Keratinocyte (primary cell): ENCODE results near the gene CTDSPL2. TPM values are rescaled to one million over a fixed set of nuclear protein-coding genes. Genes with fewer than 3 reads are reported as not detected.

Experiments used
- DNase-seq: peaks from one replicate; pipeline ENCODE4 v3.0.0-alpha.2; 2011; ENCODE audit warnings: low read depth, missing footprints, low spot score
- FAIRE-seq: peaks from 2 replicates; lab custom pipeline; 2011; peaks lifted over from hg19 to GRCh38; lab: Jason Lieb, UNC
- H2AFZ ChIP-seq: 2 replicates; pipeline ENCODE4 v1.6.0; 2012; ENCODE audit warnings: low read length, control low read depth, inconsistent platforms; ENCODE audit not compliant: control insufficient read depth
- H3K27ac ChIP-seq: 2 replicates; pipeline ENCODE4 v1.5.1; 2011; ENCODE audit warnings: low read length; ENCODE audit not compliant: control insufficient read depth, insufficient read depth
- H3K27me3 ChIP-seq: 3 replicates; pipeline ENCODE4 v1.6.0; 2011; ENCODE audit warnings: low read length; ENCODE audit not compliant: control insufficient read depth, insufficient read depth; ENCODE audit errors: extremely low read depth
- H3K36me3 ChIP-seq, 2 experiments: 2 replicates in 1 of 2; 3 replicates in 1 of 2; pipeline ENCODE4 v1.5.1; 2011; ENCODE audit warnings: low read length in 2 of 2, mild to moderate bottlenecking in 1 of 2; ENCODE audit not compliant: control insufficient read depth in 2 of 2, insufficient read depth in 2 of 2; ENCODE audit errors: extremely low read depth in 1 of 2
- H3K4me1 ChIP-seq: 3 replicates; pipeline ENCODE4 v1.5.1; 2011; ENCODE audit warnings: low read length; ENCODE audit not compliant: control insufficient read depth, insufficient read depth; ENCODE audit errors: extremely low read depth
- H3K4me2 ChIP-seq: 3 replicates; pipeline ENCODE4 v1.6.0; 2011; ENCODE audit warnings: low read depth, low read length; ENCODE audit not compliant: control insufficient read depth, insufficient read depth; ENCODE audit errors: extremely low read depth
- H3K4me3 ChIP-seq, 3 experiments: fragments of 200-600 bp in 1 of 3; sonication (generic) in 1 of 3; 2 replicates in 2 of 3; 3 replicates in 1 of 3; pipeline ENCODE4 v1.5.1; 2011 to 2016; ENCODE audit warnings: low read length in 3 of 3, mild to moderate bottlenecking in 3 of 3, control low read depth in 2 of 3, inconsistent platforms in 1 of 3, low read depth in 1 of 3, mixed read lengths in 1 of 3, mixed run types in 1 of 3, moderate library complexity in 1 of 3; ENCODE audit not compliant: control insufficient read depth in 2 of 3, insufficient read depth in 2 of 3; ENCODE audit errors: extremely low read depth in 1 of 3
- H3K79me2 ChIP-seq: 2 replicates; pipeline ENCODE4 v1.6.0; 2012; ENCODE audit warnings: low read length; ENCODE audit not compliant: control insufficient read depth, insufficient read depth
- H3K9ac ChIP-seq: 3 replicates; pipeline ENCODE4 v1.6.0; 2011; ENCODE audit warnings: low read length; ENCODE audit not compliant: control insufficient read depth, insufficient read depth; ENCODE audit errors: extremely low read depth
- H3K9me1 ChIP-seq: 3 replicates; pipeline ENCODE4 v1.6.0; 2011; ENCODE audit warnings: low read length; ENCODE audit not compliant: control insufficient read depth, insufficient read depth; ENCODE audit errors: extremely low read depth
- H3K9me3 ChIP-seq: 2 replicates; pipeline ENCODE4 v1.5.1; 2012; ENCODE audit warnings: low read depth, low read length; ENCODE audit not compliant: control insufficient read depth
- H4K20me1 ChIP-seq: 3 replicates; pipeline ENCODE4 v1.6.0; 2011; ENCODE audit warnings: low read length; ENCODE audit not compliant: control insufficient read depth, insufficient read depth; ENCODE audit errors: extremely low read depth
- EZH2 ChIP-seq: IDR thresholded peaks from one replicate; pipeline ENCODE4 v1.6.1; 2012; ENCODE audit warnings: inconsistent platforms, mild to moderate bottlenecking, low read length, moderate library complexity
- dilution Hi-C: fragments of 300-500 bp; cut with MboI; formaldehyde crosslinking; loops from one replicate; pipeline ENCODE4 v1.7.0; 2020; ENCODE audit warnings: low sequenced_read_pairs; ENCODE audit not compliant: extremely low pct_ligation_motif_present
- polyA plus RNA-seq, 5 experiments: library from polyadenylated mRNA; depleted of rRNA in 3 of 5; stranded (reverse) in 3 of 5; stranded (forward) in 1 of 5; unstranded in 1 of 5; fragments of >200 nt; gene quantifications; 1 replicate in 1 of 5; 2 replicates in 3 of 5; 3 replicates in 1 of 5; pipeline versions ENCODE4 v1.2.1 to v1.2.3, GENCODE V29; 2011 to 2012; ENCODE audit warnings: missing spikeins in 2 of 5, low read depth in 1 of 5, low replicate concordance in 1 of 5
- TF ChIP-seq, protein P1 (sequence below), 3 experiments: IDR thresholded peaks in 1 of 3; conservative IDR thresholded peaks in 1 of 3; optimal IDR thresholded peaks in 1 of 3; 2 replicates in 2 of 3; 3 replicates in 1 of 3; pipeline versions ENCODE3 to v1.5.1; 2011; ENCODE audit warnings: low read length in 3 of 3, mild to moderate bottlenecking in 3 of 3, moderate library complexity in 2 of 3, control low read depth in 1 of 3, inconsistent platforms in 1 of 3; ENCODE audit not compliant: insufficient read depth in 2 of 3; ENCODE audit errors: extremely low read depth in 1 of 3

Gene CTDSPL2
- polyA plus RNA-seq, 1 donor (not counting 4 experiments of a cell fraction or from before 2014, with no cell fraction given), result 19.2 TPM

GRCh38 chr15:44536962-44537734 lies 109.7 kb downstream of the CTDSPL2 start, which contains the start of gene EIF3J:
TSS of gene EIF3J (plus strand) at chr15:44537147. CDS start at chr15:44537195, 48 bp downstream.
- no peak for FAIRE-seq
- Histone ChIP-seq H3K4me3 (peak within 1 kb of the TSS; percentile 77 to 89 (median 82)), H3K27ac (peak within 1 kb of the TSS; percentile 94), H3K36me3 (peaks cover 0 to 19% of the 10 kb centered on the region in 2 experiments), H3K9me1 (no peaks in the 10 kb centered on the region), H3K9me3 (no peaks in the 10 kb centered on the region), H3K9ac (peak within 1 kb of the TSS; percentile 97), H3K4me2 (peak within 1 kb of the TSS; percentile 99), H3K27me3 (no peaks in the 10 kb centered on the region), H3K4me1 (peaks cover 30% of the 10 kb centered on the region), H4K20me1 (peaks cover 10% of the 10 kb centered on the region), H3K79me2 (peaks cover 58% of the 10 kb centered on the region), H2AFZ (peak within 1 kb of the TSS; percentile 94)
- TF ChIP-seq EZH2, result no peak
- DNase-seq, result peak; percentile 78
- dilution Hi-C loops, result no loop called here

GRCh38 chr15:44537735-44538240 lies 110.4 kb downstream of the CTDSPL2 start:
- peak overlapping the region; percentile 97 for H3K9ac ChIP-seq
- H3K79me2 ChIP-seq, result peaks cover 64% of the 10 kb centered on the region
- H3K27ac ChIP-seq, result peak overlapping the region; percentile 94
- H3K4me1 ChIP-seq, result peaks cover 30% of the 10 kb centered on the region
- no peaks in the 10 kb centered on the region for H3K9me3 ChIP-seq
- H4K20me1 ChIP-seq, result peaks cover 10% of the 10 kb centered on the region
- peak overlapping the region; percentile 70 to 82 (median 77) for H3K4me3 ChIP-seq
- FAIRE-seq (no peak), DNase-seq (no peak)
- H3K27me3 ChIP-seq, result no peaks in the 10 kb centered on the region
- peak overlapping the region; percentile 81 for H3K4me2 ChIP-seq
- H3K36me3 ChIP-seq, result peaks cover 0 to 19% of the 10 kb centered on the region in 2 experiments
- TF ChIP-seq, protein P1, sequence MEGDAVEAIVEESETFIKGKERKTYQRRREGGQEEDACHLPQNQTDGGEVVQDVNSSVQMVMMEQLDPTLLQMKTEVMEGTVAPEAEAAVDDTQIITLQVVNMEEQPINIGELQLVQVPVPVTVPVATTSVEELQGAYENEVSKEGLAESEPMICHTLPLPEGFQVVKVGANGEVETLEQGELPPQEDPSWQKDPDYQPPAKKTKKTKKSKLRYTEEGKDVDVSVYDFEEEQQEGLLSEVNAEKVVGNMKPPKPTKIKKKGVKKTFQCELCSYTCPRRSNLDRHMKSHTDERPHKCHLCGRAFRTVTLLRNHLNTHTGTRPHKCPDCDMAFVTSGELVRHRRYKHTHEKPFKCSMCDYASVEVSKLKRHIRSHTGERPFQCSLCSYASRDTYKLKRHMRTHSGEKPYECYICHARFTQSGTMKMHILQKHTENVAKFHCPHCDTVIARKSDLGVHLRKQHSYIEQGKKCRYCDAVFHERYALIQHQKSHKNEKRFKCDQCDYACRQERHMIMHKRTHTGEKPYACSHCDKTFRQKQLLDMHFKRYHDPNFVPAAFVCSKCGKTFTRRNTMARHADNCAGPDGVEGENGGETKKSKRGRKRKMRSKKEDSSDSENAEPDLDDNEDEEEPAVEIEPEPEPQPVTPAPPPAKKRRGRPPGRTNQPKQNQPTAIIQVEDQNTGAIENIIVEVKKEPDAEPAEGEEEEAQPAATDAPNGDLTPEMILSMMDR (optimal IDR thresholded peaks at IDR 0.05 in 1 of 3, IDR thresholded peaks at IDR 0.05 in 1 of 3, conservative IDR thresholded peaks at IDR 0.05 in 1 of 3; ENCODE audit: extremely low read depth in 1 of 3, insufficient read depth in 2 of 3, low read length in 3 of 3), result no peak
- TF ChIP-seq EZH2, result no peak
- no peaks in the 10 kb centered on the region for H3K9me1 ChIP-seq
- dilution Hi-C loops, result no loop called here
- H2AFZ ChIP-seq, result peak overlapping the region; percentile 44
